Liver (tissue), 3 donors: ENCODE data around the gene DTNA.

Experiments
- GABPA ChIP-seq, 2 donors: IDR thresholded peaks in 1 of 2; conservative IDR thresholded peaks in 1 of 2; 2 replicates each; pipeline ENCODE4 v1.6.1; 2016; ENCODE audit warnings: antibody characterized with exemption in 2 of 2, mild to moderate bottlenecking in 1 of 2, moderate library complexity in 1 of 2
- RAD21 ChIP-seq, 2 donors: IDR thresholded peaks; 2 replicates each; pipeline ENCODE4 v1.6.1; 2016; ENCODE audit warnings: antibody characterized with exemption in 2 of 2, mild to moderate bottlenecking in 2 of 2
- TAF1 ChIP-seq: conservative IDR thresholded peaks from 2 replicates; pipeline ENCODE4 v1.6.1; 2016; ENCODE audit warnings: antibody characterized with exemption, mild to moderate bottlenecking
- TF ChIP-seq, protein P1 (sequence below): fragments of 150-350 bp; IDR thresholded peaks from 2 replicates; pipeline ENCODE4 v1.5.1; 2017; ENCODE audit warnings: improper control_type of control experiment, low read depth, low read length; ENCODE audit not compliant: missing input control
- donor health status: healthy.
- donor health status: healthy.

DNA sequence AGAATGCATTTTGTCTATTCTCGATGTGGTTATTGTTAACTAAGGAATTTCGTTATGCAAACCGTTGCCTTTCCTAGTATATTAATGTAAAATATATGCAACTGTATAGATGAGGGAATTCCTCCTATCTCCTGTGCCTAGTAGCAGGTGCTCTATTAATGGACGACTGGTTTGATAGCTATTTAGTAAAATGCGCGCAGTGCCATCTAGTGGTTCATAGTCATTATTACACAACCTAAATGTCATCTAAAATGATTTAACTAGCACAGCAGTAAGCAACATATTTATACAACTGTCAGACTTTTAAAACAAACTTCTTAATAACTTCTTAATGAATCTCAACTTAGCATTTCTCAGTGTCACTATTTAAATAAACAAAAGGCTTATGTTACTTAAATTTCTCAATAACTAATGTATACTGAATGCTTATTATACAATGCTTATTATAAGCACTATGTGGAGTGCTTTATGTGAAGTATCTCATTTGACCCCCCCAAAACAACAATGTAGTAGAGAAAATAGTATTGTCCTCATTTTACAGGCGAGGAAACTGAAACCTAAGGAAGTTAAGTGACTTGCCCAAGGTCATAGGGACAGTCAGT lies 77.9 kb downstream of the DTNA start:
- TF ChIP-seq, protein P1, sequence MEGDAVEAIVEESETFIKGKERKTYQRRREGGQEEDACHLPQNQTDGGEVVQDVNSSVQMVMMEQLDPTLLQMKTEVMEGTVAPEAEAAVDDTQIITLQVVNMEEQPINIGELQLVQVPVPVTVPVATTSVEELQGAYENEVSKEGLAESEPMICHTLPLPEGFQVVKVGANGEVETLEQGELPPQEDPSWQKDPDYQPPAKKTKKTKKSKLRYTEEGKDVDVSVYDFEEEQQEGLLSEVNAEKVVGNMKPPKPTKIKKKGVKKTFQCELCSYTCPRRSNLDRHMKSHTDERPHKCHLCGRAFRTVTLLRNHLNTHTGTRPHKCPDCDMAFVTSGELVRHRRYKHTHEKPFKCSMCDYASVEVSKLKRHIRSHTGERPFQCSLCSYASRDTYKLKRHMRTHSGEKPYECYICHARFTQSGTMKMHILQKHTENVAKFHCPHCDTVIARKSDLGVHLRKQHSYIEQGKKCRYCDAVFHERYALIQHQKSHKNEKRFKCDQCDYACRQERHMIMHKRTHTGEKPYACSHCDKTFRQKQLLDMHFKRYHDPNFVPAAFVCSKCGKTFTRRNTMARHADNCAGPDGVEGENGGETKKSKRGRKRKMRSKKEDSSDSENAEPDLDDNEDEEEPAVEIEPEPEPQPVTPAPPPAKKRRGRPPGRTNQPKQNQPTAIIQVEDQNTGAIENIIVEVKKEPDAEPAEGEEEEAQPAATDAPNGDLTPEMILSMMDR = peak; percentile 72
- TF ChIP-seq GABPA (IDR thresholded peaks at IDR 0.05 in 1 of 2, conservative IDR thresholded peaks at IDR 0.05 in 1 of 2) = no peak
- no peak for TF ChIP-seq TAF1
- peak; percentile 87 to 89 for TF ChIP-seq RAD21 (IDR thresholded peaks at IDR 0.05)
